Measurements from ENCODE around the gene ARHGAP26. TPM values are rescaled to one million over a fixed set of nuclear protein-coding genes. Genes with fewer than 3 reads are reported as not detected.

Gene ARHGAP26
- total RNA-seq, 4 donors from 2014 or later, result 35.0 to 72.2 (median 44.0) TPM

DNA sequence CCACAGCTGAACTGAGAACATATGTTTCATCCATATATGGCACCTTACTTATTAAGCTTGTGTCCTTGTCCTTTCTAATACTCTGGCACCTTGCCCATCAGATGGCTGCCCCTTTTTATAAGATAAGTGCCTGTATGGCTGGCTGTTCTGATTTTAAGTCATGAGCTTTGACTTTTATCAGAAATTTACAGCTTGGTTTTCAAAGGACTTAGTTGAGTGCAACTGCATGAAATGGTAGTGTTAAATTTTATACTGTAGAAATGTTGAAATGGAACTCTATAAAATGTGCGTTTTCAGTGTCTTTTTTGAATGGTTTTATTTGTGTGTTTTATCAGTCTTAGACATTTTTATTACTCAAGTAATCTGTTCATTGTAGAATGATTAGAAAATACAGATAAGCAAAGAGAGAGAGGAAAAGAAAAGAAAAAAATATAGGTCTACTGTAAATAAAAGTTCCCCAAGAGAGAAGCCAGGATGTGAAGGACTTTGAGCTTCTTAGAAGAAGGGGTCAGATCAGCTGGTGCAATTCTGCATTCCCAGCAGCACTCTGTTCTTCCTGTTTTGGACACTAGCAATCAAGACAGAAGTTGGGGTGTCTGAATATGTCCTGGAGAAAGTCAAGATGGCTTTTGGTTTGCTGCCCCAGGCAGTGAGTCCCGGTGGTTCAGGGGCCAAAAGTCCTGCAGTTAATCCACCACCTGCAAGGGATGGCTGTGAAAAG lies 38.9 kb downstream of the ARHGAP26 start:
- TF ChIP-seq, protein P1, sequence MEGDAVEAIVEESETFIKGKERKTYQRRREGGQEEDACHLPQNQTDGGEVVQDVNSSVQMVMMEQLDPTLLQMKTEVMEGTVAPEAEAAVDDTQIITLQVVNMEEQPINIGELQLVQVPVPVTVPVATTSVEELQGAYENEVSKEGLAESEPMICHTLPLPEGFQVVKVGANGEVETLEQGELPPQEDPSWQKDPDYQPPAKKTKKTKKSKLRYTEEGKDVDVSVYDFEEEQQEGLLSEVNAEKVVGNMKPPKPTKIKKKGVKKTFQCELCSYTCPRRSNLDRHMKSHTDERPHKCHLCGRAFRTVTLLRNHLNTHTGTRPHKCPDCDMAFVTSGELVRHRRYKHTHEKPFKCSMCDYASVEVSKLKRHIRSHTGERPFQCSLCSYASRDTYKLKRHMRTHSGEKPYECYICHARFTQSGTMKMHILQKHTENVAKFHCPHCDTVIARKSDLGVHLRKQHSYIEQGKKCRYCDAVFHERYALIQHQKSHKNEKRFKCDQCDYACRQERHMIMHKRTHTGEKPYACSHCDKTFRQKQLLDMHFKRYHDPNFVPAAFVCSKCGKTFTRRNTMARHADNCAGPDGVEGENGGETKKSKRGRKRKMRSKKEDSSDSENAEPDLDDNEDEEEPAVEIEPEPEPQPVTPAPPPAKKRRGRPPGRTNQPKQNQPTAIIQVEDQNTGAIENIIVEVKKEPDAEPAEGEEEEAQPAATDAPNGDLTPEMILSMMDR (IDR thresholded peaks at IDR 0.05; ENCODE audit: low read depth), result no peak

DNA sequence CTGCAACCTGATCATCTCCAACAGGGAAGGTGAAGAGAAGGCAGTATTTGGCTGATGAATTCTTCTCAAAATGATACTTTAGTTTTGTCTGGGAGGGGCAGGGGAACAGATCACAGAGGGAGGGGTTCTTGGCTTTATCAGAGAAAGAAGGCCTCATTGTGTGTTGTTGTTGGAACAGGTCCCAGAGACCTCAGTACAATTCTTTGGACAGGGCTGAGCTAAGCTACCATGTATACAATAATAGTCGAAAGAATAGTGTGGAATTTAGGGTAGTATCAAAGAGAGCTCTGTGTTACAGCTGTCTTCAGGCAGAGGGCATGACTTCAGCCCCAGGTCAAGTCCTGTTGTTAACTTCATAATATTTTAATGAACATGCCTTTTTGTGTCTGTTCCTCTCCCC lies 39.9 kb downstream of the ARHGAP26 start:
- TF ChIP-seq, protein P1 (IDR thresholded peaks at IDR 0.05; ENCODE audit: low read depth), result no peak

DNA sequence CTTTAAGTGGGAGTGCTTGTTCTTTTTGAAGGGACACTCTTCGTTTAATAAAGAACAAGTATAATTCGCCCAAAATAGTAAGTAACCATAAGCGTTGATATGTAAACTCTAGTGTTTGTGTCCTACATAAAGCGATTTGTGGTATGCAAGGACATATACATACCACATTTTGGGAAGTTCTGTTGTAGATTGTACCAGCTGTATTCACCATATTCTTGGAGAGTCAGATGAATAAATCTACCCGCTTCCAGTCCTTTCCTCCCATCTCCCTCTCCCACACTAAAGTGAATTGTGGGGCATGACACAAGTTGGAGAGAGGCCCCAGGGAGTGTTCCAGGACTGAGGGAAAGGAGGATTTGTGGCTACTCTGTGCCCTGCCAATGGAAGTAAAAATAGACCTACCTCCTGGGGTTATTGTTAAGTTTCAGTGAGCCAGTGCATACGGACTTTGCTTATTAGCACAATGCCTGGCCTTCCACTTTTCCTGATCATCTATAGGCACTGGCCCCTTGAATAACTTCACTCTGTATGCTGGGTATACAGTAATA lies 40.6 kb downstream of the ARHGAP26 start:
- TF ChIP-seq, protein P1 (IDR thresholded peaks at IDR 0.05; ENCODE audit: low read depth), result no peak

DNA sequence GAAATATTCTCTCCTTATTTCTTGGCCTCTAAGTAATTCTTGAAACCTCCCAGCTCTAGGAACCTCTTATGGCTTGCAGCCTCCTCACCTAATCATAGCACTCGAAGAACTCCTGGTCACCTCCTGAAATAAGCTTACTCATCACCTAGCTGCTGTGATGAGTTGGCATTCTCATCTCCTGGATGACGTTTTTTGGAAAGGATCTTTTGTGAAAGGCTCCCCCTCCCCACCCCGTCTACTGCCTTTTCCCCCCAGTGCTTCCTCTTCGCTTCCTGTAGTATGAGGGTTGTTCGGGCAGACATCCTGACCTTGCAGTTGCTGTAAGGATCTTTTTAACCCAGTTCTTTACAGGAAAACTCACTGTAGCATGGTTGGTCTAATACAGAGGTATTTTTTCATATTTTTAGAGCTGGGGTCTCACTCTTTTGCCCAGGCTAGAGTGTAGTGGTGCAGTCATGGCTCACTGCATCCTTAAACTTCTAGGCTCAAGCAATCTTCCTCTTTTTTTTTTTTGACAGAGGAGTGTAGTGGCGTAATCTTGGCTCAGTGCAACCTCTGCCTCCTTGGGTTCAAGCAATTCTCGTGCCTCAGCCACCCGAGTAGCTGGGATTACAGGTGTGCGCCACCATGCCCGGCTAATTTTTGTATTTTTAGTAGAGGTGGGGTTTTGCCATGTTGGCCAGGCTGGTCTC lies 41.8 kb downstream of the ARHGAP26 start:
- TF ChIP-seq, protein P1 (IDR thresholded peaks at IDR 0.05; ENCODE audit: low read depth), result no peak

DNA sequence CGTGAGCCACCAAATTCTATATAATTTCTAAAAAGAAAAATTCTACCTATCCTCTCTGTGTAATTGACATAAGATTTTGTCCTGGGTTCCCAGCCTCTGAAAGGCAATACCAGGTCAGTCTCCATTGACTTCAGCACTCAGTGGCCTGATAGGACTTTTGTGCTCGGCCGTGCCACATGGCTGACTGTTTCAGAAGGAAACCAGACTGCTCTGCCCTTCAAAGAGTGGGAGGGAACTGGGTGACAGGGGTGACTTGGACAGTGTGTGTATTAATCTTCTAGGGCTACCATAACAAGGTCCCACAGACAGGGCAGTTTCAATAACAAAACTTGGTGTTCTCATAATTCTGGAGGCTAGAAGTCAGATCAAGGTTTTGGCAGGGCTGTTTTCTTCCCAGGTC lies 43.0 kb downstream of the ARHGAP26 start:
- TF ChIP-seq, protein P1 (IDR thresholded peaks at IDR 0.05; ENCODE audit: low read depth), result no peak

DNA sequence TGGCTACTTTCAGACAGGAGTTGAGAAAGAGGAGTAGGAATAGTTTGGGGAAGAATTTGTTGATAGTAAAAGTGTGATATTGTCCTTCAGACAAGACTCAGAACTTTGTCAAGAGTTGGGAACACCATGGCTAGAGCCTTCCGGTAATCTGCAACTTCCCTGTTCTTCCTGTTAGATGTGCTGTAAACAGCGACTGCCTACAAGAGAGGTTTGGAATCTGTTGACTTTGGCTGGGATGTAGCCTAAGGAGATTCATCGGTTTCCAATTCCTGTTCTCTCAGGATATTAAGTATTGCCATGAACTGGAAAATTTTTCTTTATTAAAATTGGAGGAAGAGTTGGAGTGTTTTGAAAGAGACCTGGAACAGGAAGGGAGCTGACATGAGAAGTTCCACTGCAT lies 43.9 kb downstream of the ARHGAP26 start:
- TF ChIP-seq, protein P1 (IDR thresholded peaks at IDR 0.05; ENCODE audit: low read depth), result no peak

DNA sequence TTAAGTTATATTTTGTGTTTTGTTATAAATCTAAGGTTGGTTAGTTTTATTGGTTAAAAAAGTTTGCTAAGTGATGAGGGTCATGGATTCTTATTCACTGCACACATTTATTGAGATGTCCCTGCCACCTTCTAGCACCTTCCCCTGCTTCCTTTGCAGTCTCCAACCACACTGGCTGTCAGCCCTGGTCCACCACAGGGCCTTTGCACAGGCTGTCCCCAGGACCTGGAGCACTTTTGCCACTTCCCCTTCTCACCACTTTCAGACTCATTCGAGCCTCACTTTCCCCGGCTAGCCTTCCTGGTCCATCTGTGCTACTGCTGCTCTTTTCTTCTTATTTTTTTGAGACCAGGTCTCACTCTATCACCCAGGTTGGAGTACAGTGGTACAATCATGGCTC lies 45.3 kb downstream of the ARHGAP26 start:
- TF ChIP-seq, protein P1 (IDR thresholded peaks at IDR 0.05; ENCODE audit: low read depth), result no peak
